GM18951 (cell line): ENCODE data around the gene DNMT3B.

Experiments used
- POLR2A ChIP-seq: IDR thresholded peaks from 4 replicates; pipeline ENCODE4 v1.6.1; 2011; ENCODE audit warnings: mild to moderate bottlenecking; ENCODE audit not compliant: insufficient read length, insufficient read depth; ENCODE audit errors: extremely low read depth
- in situ Hi-C: fragments of 300-500 bp; cut with MboI; formaldehyde crosslinking; loops from one replicate; pipeline ENCODE4 v1.12.0; 2022; ENCODE audit warnings: low sequenced_read_pairs, mixed read lengths, inconsistent platforms; ENCODE audit not compliant: unreplicated experiment

DNMT3B gene

DNA sequence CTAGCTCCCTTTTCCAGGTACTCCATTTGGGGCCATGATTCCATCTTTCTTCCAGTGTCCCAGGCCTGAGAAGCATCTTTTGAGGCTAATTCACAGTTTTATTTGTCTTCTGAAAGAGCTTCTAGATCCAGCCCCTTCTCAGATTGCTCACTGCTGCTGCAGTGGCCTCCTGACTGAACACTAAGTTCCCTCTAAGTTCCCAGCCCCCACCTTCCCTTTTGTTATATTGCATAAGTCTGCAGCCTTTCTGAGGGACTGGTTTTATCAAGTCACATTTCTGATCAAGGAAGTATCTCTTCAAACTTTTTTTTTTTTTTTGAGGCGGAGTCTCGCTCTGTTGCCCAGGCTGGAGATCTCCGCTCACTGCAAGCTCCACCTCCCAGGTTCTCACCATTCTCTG is 68.3 kb downstream of the DNMT3B start:
- in situ Hi-C loops, result no loop called here
- TF ChIP-seq POLR2A, result no peak

DNA sequence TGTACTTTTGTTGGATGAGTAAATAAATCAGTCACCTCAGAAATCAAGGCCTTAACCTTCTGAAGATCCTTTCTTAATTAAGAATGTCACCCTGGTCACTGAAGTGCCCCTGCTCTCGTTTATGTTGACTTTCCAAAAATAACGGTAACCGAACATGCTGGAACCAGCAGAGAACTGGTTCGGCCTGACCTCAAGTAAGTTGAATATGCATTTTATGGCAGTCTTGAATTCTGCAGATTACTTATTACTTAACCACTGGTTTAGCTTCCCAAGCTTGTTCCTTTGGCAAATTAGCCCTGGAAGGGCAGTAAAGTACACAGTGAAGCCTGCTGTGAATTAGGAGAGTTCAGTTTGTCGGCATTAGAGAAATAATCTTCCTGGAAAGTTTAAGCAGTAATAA is 69.8 kb downstream of the DNMT3B start:
- TF ChIP-seq POLR2A, result no peak
- in situ Hi-C loops, result no loop called here

DNA sequence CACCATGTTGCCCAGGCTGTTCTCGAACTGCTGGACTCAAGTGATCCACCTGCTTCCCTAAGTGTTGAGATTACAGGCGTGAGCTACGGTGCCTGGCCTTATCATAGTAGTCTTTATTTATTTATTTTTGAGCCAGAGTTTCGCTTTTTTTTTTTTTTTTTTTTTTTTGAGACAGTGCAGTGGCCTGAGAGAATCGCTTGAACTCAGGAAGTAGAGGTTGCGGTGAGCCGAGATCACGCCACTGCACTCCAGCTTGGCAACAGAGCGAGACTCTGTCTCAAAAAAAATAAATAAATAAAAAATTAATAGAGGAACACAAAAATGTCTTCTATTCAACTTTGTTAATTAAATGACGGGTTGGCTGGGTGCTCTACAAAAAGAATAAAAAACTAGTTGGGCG is 70.5 kb downstream of the DNMT3B start:
- TF ChIP-seq POLR2A, result no peak
- in situ Hi-C loops, result no loop called here

DNA sequence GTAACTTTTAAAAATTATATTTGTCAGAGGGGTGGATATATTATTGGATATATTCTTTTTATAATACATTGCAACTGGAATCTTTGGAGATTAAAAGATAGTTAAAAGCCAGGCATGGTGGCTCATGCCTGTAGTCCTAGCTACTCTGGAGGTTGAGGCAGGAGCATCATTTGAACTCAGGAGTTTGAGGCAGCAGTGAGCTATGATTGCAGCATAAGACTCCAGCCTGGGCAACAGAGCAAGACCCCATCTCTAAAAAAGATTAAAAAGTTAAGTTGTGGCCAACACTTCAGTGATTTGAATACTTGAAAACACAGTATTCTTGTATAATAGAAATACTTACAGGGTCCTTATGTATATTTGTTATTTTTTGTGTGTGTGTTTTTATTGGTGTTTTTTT is 72.8 kb downstream of the DNMT3B start:
- in situ Hi-C loops, result no loop called here

DNA sequence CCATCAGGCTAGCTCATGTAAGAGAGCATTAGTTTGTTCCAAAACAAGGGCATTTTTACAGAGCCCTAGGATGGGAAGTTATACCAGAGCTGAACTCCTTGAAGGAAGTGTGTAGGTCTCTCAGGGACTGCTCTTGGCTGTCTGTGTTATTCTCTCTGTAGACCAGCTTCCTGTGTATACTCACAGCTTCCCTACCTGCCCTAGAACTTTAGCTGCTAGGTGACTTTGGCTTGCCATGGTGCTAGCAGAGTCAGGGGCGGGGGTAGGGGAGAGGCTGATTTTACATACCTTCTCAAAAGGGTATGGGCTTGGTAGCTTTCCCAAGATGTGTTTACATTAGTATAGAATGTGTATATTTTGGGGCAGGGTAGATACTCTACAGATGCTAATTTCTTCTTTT is 75.0 kb downstream of the DNMT3B start:
- in situ Hi-C loops, result no loop called here
- TF ChIP-seq POLR2A, result no peak

More for the DNA sequence above, 72.8 kb downstream of the DNMT3B start:
- TF ChIP-seq POLR2A, result no peak

DNA sequence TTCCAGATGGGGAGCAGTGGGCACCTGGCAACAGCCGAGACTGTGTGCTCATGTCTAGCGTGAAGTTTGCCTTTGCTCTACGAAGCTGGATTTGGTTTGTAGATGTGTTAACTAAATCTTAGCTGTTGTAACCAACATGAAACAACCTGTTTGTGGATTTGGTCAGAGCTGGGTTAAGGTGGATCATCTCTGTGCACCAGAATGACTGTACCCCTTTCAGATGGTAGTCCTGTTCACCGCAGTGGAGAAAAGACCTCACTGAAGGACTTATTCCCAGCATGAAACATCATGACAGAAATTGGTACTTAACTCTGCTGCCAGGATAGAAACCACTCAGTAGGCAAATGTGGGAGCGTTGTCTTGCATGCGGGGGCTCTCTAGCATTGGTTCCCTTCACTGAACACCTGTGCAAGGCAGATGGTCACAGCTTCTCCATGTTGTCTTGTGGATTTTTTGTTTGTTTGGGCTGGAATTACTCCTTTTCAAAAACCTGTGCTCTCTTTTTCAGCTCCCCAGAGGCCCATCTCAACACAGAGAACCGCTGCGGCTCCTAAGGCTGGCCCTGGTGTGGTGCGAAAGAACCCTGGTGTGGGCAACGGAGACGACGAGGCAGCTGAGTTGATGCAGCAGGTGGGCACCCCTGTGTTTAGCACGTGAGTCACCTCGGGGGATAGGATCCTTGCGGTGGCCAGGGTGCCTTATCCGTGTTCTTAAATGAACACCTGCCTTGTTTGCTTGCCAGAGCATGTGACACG is 77.2 kb downstream of the DNMT3B start:
- no peak for TF ChIP-seq POLR2A

DNA sequence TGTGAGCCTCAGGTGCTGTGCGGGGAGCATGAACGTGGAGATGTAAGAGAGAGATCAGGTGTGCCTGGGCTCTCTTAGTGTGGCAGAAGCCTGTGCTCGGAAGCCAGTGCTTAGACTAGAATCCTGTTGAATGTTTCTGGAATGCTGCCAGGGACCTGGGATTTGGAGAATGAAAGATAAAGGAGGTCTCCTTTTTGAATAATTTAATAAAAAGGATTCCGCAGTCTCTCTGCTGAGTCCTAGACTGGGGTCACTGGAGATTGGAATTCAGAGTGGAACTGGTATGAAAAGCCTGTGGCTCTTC is 77.7 kb downstream of the DNMT3B start:
- in situ Hi-C loops, result no loop called here
- TF ChIP-seq POLR2A, result no peak

More for the DNA sequence above, 77.2 kb downstream of the DNMT3B start:
- in situ Hi-C loops, result no loop called here

DNA sequence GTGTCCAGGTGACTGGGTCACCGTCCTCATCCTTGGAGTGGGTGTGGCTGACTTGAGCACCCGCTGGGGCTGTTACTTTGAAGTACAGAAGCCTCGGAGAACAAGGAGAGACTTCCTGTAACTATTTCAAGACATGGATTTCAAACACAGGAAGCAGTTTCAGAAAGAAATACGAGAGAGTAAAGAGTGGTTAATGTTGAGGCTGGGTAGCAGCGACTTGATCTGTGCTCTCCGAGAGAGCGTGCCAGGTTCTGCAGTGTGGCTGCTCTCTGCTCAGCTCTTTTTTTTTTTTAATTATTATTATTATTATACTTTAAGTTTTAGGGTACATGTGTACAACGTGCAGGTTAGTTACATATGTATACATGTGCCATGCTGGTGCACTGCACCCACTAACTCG is 79.0 kb downstream of the DNMT3B start:
- no peak for TF ChIP-seq POLR2A
- in situ Hi-C loops, result no loop called here

DNA sequence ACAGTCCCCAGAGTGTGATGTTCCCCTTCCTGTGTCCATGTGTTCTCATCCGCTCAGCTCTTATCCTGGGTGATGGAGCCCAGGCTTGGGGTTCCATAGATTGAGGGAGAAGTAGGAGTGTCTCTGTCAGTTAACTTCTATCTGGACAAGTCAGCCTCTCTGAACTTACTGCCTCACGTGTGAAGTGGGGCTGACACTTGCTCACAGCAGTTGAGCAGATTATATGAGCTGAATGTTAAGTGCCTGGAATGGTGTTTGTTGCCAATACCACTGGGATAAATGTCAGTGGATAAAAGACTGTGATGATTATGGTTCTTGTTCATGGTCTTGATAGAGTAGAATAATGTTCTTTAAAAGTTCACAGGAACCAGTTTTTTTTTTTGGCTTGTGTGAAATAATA is 79.4 kb downstream of the DNMT3B start:
- in situ Hi-C loops, result no loop called here
- no peak for TF ChIP-seq POLR2A

DNA sequence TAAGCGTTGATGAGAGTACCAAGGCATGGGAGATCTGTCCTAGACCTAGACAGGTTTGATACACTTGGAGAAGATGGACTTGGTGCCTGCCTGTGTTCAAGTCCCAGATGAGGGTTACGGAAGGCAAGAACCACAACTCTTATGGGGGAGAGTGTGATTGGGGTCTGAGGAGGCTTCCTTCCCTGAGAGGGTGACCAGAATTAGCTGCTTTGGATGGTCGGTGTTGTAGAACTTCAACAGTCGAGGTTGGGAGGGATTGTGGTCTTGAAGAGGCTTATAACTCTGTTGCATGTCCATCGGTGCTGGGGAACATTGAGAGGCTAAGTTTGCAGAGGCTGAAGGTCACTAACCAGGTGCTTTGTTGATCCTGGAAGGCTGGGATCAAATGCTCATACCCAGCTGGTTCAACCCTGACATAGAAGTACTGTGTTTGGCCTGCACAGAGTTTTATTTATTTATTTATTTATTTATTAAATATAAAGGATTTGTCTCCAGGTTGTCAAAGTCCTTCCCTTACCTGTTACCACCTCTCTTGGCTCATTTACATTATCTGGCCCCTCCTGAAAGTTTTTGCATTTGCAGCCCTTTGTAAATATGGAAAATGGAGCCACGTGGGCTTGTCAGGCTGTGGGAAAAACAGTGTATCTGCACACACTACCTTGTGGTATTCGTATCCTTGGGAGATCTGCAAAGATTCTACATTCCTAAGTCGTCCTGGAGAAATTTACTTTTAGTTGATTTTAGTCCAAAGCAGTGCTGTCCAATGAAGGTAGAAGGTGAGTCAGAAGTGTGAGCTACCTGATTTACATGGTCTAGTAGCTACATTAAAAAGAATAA is 80.7 kb downstream of the DNMT3B start:
- TF ChIP-seq POLR2A, result no peak
- in situ Hi-C loops, result no loop called here

DNA sequence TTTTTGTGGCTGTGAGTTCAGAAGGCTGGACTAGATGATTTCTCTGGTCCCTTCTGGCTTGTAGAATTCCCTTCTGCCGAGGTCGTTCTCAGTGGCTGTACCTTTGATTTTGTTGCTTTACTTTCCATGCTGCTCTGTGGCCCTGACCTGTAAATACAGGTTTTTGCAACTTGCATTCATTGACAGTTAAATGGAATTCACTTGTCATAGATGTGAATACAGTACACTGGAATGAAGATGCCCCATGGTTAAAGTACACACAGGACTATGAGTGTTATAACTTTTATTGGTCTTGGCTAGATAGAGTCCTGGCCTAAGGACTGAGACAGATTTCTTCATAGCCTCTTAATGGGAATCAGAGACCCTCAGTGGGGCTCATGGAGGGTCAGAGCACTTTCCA is 83.6 kb downstream of the DNMT3B start:
- no peak for TF ChIP-seq POLR2A
- in situ Hi-C loops, result no loop called here

DNA sequence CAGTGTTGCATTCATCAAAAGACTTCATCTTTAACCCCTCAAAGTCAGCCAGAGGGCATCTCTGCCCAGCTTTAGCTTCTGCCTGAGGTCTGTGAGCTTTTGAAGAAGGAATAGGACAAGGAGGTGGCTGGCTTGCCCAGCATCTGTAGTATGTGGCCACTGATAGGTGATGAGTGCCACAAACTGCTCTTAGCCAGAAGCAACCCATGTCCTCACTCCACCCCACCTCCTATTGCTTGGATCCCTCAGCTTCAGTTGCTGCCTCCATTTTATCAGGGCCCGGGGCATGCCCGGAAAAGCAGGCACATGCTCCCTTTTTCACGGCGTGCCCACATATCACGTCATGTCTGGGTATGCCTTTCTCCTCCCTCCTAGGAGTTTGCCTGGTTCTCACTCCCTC is 84.7 kb downstream of the DNMT3B start:
- peak; percentile 16 for TF ChIP-seq POLR2A
- in situ Hi-C loops, result no loop called here

DNA sequence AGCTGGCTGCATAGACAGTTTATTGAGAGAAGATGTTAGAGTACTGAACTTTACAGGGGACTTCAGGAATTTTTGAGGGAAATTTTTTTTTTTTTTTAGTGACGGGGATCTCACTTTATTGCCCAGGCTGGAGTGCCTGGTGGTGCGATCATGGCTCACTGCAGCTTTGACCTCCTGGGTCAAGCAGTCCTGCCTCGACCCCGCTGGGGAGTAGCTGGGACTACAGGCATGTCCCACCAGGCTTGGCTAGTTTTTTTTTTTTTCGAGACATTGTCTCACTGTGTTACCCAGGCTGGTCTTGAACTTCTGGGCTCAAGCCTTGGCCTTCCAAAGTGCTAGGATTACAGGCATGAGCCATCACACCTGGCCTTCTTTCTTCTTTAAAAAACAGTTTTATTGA is 85.8 kb downstream of the DNMT3B start:
- TF ChIP-seq POLR2A, result no peak
- in situ Hi-C loops, result no loop called here

DNA sequence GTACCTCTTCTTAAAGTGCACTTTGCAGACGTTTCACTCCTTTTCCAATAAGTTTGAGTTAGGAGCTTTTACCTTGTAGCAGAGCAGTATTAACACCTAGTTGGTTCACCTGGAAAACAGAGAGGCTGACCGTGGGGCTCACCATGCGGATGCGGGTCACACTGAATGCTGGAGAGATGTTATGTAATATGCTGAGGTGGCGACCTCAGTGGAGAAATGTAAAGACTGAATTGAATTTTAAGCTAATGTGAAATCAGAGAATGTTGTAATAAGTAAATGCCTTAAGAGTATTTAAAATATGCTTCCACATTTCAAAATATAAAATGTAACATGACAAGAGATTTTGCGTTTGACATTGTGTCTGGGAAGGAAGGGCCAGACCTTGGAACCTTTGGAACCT is 86.7 kb downstream of the DNMT3B start:
- TF ChIP-seq POLR2A, result no peak
- in situ Hi-C loops, result no loop called here
